Stimulated activated CD8-positive, alpha-beta memory T cell treated with anti-CD3 and anti-CD28 coated beads, Interleukin-7, amount 100 ng/mL, for 24 hours (primary cell): ENCODE results near the gene GALK2.
"Not testable (repeated sequence)": the region's sequence is repeated elsewhere in the genome, so short reads cannot be mapped to it uniquely, and the experiment has no call there.

ENCODE experiments used
- DNase-seq: peaks from one replicate; pipeline ENCODE4 v3.0.0-alpha.2; 2020; ENCODE audit warnings: low read depth

The GALK2 gene

DNA sequence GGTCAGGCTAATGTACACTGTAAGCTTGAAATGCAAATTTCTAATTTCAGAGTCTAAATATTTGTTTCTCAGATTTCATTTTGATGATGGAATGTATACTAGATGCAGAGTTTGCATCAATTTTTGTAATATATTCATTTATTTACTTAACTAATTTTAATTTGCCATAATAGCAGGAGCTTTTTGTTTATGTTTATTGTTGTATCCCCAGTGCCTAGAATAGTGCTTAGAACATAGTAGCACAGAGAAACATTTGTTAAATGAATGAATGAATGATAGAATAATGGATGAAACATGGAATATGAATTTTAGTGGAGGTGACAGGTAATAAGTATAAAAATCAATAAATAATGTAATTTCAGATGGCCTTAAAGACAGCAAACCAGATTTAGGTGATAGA, 5.2 kb upstream of the GALK2 start:
- no peak for DNase-seq

DNA sequence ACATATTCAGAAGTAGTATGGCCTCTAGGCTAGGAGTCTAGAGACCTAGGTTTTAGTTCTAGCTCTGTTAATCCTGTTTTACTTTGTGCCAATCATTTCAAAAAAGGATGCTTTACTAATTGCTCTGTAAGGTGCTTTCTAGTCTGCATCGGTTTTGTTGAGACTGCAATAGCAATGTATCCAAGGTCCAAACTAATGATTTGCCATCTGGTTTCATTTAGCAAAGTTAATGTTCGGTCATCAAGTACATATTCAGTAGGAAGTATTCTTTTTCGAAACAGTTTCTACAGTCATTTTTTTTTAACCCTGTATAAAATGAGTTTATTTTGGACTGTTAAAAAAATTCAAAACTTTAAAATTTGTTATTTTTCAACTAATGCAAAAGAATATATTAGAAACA, 2.0 kb upstream of the GALK2 start:
- DNase-seq = no peak

DNA sequence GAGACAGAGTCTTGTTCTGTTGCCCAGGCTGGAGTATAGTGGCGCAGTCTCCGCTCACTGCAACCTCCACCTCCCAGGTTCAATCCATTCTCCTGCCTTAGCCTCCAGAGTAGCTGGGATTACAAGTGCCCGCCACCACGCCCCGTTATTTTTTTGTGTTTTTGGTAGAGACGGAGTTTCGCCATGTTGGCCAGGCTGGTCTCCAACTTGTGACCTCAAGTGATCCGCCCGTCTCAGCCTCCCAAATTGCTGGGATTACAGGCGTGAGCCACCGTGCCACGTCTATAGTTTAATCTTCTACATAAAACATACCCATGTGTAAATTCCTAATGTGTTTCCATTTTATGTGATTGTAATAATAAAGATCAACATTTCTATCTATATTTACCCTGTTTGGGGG, 1.7 kb downstream of the GALK2 start:
- DNase-seq = no peak

DNA sequence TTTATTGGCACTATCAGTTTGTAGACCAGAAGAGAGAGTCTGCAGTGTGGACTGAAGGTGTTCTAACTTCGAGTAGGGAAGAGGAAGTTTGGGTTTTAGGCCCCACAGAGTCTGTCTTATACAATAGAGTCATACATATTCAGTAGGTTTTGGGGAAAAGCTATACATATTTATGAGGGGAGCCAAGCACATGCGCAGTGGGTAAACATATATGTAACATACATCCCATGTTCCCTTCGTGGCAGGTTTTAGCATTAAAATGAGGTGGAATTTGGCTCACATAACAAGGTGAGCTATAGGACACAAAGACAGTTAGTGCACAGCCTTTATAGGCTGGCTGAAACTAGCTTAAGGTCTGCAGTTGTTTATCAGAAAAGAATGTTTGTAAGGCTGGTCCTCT, 4.9 kb downstream of the GALK2 start:
- DNase-seq = no peak

DNA sequence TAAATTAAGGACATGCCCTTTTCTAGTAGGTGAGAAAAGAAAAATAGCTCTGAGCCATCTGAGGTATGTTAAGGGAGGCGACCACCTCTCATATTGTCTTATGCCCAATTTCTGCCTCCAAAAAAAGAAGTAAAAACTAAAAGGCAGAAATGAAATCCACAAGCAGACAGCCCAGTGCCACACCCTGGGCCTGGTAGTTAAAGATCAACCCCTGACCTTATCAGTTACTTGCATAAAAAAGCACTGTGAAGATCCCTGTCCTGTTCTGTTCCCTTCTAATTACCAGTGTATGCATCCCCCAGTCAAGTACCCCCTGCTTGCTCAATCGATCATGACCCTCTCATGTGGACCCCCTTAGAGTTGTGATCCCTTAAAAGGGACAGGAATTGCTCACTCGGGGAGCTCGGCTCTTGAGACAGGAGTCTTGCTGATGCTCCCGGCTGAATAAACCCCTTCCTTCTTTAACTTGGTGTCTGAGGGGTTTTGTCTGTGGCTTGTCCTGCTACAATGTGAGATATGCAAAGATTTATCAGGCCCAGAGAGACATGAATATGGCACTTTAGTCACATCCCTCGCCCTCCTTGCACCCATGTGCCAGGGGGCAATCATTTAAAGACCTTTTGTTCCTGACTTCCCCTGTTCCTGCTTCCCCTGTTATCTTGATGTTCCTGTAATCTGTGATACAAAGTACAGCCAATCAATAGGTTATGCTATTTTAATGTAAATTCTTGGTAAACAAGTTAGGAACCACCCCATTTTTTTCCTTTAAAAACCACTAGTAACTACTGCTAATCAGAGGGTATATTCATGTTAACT, 5.7 kb downstream of the GALK2 start:
- DNase-seq = not testable (repeated sequence)

DNA sequence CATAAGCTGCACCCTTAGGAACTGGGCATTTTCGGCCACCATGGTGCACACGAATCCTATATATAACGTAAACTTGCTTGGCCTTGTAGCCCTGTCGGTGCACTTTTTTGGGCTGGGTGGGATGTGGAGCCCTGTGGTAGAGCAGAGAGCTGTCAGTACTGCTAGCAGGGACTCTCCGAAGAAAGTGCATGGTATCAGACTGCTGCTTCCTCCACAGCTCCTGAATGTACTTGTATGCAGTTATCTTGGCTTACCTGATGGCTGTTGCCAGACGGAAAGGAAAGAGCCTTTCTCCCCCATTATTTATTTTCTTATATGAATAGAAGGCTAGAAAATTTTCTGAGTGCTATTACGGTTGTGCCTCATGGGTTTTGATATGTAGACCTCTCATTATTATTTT, 8.4 kb downstream of the GALK2 start:
- no peak for DNase-seq

DNA sequence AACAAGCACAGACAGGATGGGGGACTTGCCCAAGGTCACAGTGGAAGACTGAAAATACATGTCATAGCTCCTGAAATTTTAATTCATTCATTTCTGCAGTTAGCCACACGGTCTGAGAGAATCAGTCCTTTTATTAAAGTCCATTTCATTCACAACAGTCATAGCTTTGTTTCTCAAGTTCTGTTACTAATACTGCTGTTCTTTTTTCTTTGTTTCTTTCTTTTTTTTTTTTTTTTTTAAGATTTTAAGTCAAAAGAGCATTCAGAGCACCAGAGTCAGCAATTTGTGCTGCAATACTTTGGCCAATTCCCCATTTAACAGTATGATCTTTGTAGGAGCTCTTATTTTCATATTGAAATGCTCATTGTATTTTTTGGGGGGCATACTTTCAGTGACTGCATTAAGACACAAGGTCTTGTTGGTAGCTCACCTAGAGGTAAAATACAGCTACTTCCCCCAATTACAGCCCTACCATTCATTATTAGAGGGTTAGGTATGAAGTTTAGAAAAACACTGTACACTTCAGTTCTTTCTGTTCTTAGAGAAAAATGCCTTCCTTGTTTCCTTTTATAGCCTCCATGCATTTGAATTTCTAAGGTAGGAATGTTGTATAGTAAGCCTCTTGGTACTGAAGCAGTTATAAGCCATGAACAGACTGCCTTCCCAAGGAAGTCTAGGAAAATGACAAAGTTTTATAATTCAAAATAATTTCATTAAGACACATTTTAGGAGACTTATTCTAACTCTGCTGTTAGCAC, 9.6 kb downstream of the GALK2 start:
- DNase-seq = no peak

DNA sequence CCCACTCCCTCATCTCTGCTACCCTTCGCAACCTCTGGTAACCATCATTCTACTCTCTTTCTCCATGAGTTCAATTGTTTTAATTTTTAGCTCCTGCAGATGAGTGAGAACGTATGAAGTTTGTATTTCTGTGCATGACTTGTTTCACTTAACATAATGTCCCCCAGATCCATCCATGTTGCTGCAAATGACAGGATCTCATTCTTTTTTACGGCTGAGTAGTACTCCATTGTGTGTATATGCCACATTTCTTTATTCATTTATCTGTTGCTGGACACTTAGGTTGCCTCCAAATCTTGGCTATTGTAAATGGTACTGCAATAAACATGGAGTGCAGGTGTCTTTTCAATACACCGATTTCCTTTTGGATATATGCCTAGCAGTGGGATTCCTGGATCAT, 12.1 kb downstream of the GALK2 start:
- no peak for DNase-seq

DNA sequence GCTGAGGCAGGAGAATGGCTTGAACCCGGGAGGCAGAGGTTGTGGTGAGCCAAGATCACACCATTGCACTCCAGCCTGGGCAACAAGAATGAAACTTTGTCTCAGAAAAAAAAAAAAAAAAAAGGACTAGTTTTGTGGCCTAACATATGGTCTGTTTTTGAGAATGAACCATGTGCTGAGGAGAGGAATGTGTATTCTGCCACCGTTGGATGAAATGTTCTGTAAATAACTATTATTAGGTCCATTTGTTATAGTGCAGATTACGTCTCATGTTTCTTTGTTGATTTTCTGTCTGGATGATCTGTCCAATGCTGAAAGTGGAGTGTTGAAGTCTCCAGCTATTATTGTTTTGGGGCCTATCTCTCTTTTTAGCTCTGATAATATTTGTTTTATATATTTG, 13.7 kb downstream of the GALK2 start:
- DNase-seq = not testable (repeated sequence)

DNA sequence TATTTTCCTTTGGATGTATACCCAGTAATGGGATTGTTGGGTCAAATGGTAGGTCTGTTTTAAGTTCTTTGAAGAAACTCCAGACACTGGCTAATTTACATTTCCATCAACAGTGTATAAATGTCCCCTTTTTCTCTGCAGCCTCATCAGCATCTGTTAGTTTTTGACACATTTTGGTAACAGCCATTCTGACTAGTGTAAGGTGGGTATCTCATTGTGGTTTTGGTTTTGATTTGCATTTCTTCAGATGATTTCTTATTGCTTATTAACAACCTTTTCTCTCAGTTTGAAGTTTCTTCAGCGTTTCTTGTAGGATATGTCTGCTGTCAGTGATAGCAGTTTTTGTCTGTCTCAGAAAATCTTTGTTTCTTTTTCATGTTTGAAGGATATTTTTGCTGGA, 15.4 kb downstream of the GALK2 start:
- DNase-seq = no peak

DNA sequence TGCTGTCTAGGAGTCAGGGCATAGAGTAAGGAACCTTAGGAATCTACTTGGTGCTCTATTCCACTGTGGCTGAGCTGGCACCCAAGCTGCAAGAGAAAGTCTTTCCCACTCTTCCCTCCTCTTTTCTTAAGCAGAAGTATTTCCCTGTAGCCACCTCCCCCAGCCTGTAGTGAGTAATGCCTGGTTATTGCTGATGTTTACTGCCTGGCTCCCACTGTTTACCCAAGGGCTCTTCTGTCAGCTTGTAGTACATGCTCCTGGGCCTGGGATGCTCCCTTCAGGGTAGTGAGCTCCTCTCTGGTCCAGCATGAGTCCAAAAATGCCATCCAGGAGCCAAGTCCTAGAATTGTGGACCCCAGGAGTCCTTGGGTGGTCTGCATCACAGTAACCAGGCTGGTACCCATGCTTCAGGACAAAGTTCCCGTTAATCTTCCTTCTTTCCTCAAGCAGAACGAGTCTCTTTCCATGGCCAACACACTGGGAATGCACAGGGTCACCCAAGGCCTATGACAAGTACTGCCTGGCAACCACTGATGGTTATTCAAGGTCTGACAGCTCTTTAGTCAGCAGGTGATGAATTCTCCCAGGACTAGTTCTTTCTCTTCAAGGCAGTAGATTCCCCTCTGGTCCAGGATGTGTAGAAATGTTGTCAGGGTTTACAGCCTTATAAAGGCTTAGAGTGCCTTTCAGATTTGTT, 17.6 kb downstream of the GALK2 start:
- no peak for DNase-seq

DNA sequence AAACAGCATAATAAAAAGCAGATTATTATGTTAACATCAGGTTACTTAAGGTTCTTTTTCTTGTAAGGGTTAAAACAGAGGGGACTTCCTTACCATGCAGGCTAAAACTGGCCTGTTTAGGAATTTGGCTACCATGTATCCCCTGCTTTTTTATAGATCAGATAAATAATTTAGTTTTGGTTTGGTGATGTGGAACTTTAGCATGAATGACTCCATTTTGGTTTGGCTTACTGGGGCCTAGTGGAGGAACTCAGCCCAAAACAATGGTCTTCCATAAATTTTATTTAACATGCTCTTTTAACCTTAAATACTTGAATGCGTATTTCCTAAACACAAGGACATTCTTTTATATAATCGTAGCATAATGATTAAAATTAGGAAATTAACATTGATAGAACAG, 18.9 kb downstream of the GALK2 start:
- no peak for DNase-seq

DNA sequence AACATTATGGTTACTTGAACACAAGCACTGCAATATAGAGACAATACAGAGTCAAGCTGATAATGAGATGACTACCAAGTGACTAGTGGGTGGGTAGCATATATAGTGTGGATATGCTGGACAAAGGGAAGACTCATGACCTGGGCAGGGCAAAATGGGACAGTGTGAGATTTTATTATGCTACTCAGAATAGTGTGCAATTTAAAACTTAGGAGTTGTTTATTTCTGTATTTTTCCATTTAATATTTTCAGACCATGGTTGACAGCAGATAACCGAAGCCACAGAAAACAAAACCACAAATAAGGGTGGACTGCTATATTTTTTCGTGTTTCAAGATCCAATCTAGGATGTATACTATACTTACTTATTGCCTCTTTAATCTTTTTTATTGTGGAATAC, 19.6 kb downstream of the GALK2 start:
- DNase-seq = no peak

DNA sequence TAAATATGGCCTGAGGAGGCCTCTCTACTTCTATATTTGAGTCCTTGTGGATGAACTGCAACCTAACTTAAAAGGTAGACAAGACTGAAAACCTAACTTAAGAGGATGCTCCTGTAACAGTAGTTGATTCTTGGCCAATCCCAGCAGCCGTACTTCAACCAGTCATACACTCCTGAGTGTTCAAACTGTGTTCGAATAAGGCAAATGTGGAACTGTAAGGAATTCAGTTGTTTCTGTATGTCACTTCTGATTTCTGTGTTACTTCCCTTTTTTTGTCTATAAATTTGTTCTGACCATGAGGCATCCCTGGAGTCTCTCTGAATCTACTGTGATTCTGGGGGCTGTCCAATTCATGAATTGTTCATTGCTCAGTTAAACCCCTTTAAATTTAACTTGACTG, 20.5 kb downstream of the GALK2 start:
- DNase-seq = no peak

DNA sequence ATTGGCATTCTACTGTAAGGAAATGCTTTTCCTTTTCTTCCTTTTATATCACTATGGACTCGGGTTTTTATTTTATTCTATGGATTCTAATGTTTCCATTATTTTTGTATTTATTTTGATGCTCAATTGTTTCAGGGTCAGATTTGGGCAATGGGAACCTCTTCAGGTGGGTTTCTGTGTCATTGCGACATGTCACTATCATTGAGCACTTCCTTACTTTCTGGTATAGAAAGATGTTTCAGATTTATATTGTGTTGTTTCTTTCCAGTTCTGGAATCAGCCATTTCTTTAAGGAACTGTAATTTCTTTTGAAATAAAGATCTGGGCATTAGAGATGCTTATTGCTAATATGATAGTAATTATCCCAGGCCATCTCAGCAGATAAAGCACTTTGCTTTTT, 21.8 kb downstream of the GALK2 start:
- DNase-seq = no peak

DNA sequence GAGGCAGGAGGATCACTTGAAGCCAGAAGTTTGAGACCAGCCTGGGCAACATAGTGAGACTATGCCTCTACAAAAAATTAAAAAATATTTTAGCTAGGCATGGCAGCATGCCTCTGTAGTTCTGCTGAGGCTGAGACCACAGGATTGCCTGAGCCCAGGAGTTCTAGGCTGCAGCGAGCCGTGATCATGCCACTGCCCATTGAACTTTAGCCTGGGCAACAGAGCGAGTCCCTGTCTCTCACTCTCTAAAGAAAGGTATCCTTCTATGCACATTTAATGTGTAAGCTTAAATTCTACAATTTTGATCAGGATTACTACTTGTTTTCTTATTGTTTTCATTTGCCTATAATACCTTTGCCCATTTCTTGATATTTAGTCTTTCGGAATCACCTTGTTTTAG, 26.8 kb downstream of the GALK2 start:
- no peak for DNase-seq

DNA sequence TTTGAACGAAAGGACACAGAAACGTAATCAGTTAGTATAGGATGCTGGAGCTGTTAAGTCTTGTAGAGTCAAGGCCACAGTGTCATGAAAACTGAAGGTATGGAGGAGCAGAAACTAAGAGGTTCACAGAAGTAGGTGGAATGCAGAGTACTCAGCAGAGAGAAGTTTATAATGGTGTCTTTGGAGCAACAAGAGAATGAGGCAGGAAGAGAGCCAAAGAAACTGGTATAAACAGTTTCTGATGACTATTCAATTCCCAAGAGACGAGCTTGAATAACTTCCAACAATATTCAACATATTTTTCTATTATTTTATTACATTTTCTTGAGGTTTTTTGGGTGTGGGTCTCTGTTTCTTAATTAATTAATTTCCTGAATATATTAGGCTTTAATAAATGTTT, 29.6 kb downstream of the GALK2 start:
- DNase-seq = no peak

DNA sequence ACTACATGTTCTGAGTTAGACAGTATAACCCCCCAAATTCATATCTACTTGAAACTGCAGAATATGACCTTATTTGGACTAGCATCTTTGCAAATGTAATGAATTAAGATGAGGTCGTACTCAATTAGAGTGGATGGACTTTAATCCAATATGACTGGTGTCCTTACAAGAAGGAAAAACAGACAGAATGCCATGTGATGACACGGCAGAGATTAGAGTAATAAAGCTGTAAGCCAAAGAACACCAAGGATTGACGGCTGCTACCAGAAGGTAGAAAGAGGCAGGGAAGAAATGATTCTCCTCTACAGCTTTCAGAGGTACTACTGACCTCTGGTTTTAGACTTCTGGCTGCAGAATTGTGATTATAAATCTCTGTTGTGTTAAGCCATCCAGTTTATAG, 30.3 kb downstream of the GALK2 start:
- no peak for DNase-seq

DNA sequence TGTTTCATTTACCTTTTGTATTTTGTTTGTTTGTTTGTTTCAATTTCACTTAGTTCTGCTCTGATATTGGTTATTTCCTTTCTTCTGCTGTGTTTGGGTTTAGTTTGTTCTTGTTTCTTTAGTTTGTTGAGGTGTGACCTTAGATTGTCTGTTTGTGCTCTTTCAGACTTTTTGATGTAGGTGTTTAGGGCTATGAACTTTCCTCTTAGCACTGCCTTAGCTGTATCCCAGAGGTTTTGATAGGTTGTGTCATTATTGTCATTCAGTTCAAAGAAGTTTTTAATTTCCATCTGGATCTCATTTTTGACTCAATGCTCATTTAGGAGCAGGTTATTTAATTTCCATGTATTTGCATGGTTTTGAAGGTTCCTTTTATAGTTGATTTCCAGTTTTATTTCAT, 38.1 kb downstream of the GALK2 start:
- DNase-seq = not testable (repeated sequence)

DNA sequence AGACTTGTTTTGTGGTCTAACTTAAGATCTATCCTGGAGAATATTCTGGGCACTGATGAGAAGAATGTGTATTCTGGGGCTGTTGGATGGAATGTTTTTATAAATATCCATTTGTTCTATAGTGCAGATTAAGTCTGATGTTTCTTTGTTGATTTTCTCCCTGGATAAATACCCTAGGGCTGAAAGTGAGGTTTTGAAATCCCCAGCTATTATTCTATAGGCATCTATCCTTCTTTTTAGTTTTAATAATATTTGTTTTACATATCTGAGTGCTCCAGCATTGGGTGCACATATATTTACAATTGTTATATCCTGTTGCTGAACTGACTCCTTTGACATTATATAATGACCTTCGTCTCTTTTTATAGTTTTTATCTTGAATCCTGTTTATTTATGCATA, 42.9 kb downstream of the GALK2 start:
- DNase-seq = no peak

DNA sequence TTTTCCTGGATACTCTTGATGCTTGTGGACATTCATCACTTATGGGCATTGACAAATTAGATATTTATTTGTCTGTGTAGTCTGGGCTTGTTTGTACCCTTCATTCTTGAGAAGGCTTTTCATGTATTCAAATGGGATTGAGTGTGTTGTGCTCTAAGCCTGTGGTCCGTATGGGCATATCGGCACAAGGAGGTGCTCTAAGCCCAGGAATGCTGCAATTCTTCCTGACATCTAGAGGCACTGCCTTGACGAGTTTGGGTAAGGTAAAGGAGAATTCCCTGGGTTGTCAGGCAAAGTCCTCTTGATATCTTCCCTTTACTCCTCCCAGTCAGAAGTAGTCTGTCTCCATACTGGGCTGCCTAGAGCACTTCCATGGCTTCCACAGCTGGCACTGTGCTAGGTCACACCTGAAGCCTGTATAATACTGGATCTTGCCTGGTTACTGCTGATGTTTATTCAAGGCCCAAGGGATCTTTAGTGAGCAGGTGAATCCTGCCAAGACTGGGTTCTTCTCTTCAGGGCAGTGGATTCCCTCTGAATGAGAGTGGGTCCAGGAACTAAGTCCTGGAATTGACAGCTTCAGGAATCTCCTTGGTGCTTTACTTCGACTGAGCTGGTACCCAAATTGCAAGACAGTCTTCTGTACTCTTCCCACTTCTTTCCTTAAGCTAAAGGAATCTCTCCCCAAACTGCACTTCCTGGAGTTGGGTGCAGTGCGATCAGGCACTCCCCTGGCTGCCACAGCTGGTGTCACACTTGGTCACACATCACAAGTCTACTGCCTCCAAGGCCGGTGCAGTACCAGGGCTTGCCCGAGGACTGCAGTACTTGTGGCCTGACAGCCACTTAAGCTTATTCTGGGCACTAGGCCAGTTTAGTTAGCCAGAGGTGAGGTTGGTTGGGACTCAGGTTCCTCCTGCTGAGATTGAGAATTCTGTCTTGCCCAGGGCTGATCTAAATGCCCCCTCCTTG, 46.0 kb downstream of the GALK2 start:
- DNase-seq = no peak
